Pancreas (tissue), 10 donors: ENCODE measurements around the gene AHRR. TPM values are rescaled to one million over a fixed set of nuclear protein-coding genes. Genes with fewer than 3 reads are reported as not detected.

Source experiments
- ATAC-seq, 4 donors: fragments of 200-7000 bp; cut with Tn5 transposase; one replicate each; pipeline versions ENCODE4 v1.8.0 to v1.9.1; 2020; ENCODE audit warnings: mild to moderate bottlenecking in 4 of 4, moderate library complexity in 4 of 4
- DNase-seq, 6 donors: peaks; one replicate each; pipeline ENCODE4 v3.0.0-alpha.2; 2020
- FAIRE-seq: peaks from 2 replicates; lab custom pipeline; 2012; peaks lifted over from hg19 to GRCh38; lab: Jason Lieb, UNC
- H3K27ac ChIP-seq, 4 donors: fragments of 200-600 bp; sonication (generic); 1 replicate in 3 of 4; 2 replicates in 1 of 4; pipeline versions ENCODE4 v1.5.0 to v1.8.0; 2020
- H3K27me3 ChIP-seq, 4 donors: fragments of 200-600 bp; one replicate each; pipeline ENCODE4 v1.8.0; 2021
- H3K36me3 ChIP-seq, 3 donors: fragments of 200-600 bp; sonication (generic) in 1 of 3; one replicate each; pipeline versions ENCODE4 v1.5.0 to v1.8.0; 2020 to 2021
- H3K4me1 ChIP-seq, 3 donors: fragments of 200-600 bp; one replicate each; pipeline ENCODE4 v1.8.0; 2021
- H3K4me3 ChIP-seq, 4 donors: fragments of 200-600 bp; sonication (generic) in 2 of 4; one replicate each; pipeline versions ENCODE4 v1.5.0 to v1.8.0; 2020 to 2021
- H3K9me3 ChIP-seq, 4 donors: fragments of 200-600 bp; one replicate each; pipeline ENCODE4 v1.8.0; 2021
- CTCF ChIP-seq, 4 donors: fragments of 200-600 bp; sonication (generic) in 3 of 4; IDR thresholded peaks; one replicate each; pipeline versions ENCODE4 v1.5.0 to v1.8.0; 2021; ENCODE audit warnings: antibody characterized with exemption in 4 of 4
- WGBS, 2 donors: extraction: QIAGEN DNeasy Blood & Tissue Kit; methylation state at CpG; one replicate each; pipeline ENCODE4 v1.1.7; 2013; 5-methylcytosine and 5-hydroxymethylcytosine counted together
- intact Hi-C, 3 donors: fragments of 100-400 bp; cut with DNase I; formaldehyde crosslinking; loops; one replicate each; pipeline versions ENCODE4 v1.11.1 to v1.14.2; 2022
- polyA plus RNA-seq, 2 donors: library from polyadenylated mRNA; stranded (reverse); fragments of 200-250 nt; gene quantifications; one replicate each; pipeline ENCODE4 v1.2.3, GENCODE V29; 2013
- total RNA-seq, 6 donors: library from RNA; stranded (reverse); fragmentation: NEBNext Ultra II Directional in 4 of 6; extraction: Animal tissue kit (Norgen Biotek cat#: 25700) in 4 of 6; gene quantifications; one replicate each; pipeline versions ENCODE4 v1.2.1 to v1.2.4, GENCODE V29; 2021 to 2023
- donor health status: healthy with polysubstance abuse.
- donor health status: DM: no; HTN: no; CAD: no; lungs with moderate emphysema.
- donor health status: DM: no; HTN: no; CAD: no.
- donor health status: control.
- donor health status: control.
- donor health status: Bipolar disorder and iron deficiency.
- donor health status: DM: yes; HTN: yes; CAD: no.
- donor health status: DM: no; HTN: no; CAD: no.
- donor health status: DM: no; HTN: no; CAD: no.
- donor health status: DM: yes; HTN: yes; CAD: no.

AHRR gene
- total and polyA plus RNA-seq, 8 donors, result 0.34 to 1.7 (median 0.69) TPM

- H3K36me3 ChIP-seq, result peaks cover 0 to 7% (median 3%) of the 10 kb centered on the region in 3 donors
- no peak for TF ChIP-seq CTCF (IDR thresholded peaks at IDR 0.05)
- H3K27me3 ChIP-seq, result no peaks in the 10 kb centered on the region
- DNase-seq (no peak), FAIRE-seq (no peak), ATAC-seq (no peak)
- no peaks in the 10 kb centered on the region for H3K4me1 ChIP-seq
- no peaks in the 10 kb centered on the region for H3K9me3 ChIP-seq
- intact Hi-C loops, result no loop called here
- 95 to 96% methylated on average over 14 of the region's 14 CpGs for WGBS, 2 donors
- no peak overlapping the region for H3K27ac ChIP-seq
- no peak overlapping the region for H3K4me3 ChIP-seq
These were observed 16.1 kb upstream of the AHRR start for GRCh38 chr5:305459-305858.

GRCh38 chr5:306011-306805, 15.3 kb upstream of the AHRR start:
- no peak overlapping the region for H3K27ac ChIP-seq
- H3K9me3 ChIP-seq, result no peaks in the 10 kb centered on the region
- peak in 1 of 6 donors; percentile 34 for DNase-seq
- H3K4me1 ChIP-seq, result no peaks in the 10 kb centered on the region
- H3K36me3 ChIP-seq, result peaks cover 0 to 7% (median 3%) of the 10 kb centered on the region in 3 donors
- no peak overlapping the region for H3K4me3 ChIP-seq
- intact Hi-C loops, result no loop called here
- no peaks in the 10 kb centered on the region for H3K27me3 ChIP-seq
- WGBS, 2 donors, result 96 to 97% methylated on average over 28 of the region's 28 CpGs
- no peak for ATAC-seq
- no peak for TF ChIP-seq CTCF (IDR thresholded peaks at IDR 0.05)
- no peak for FAIRE-seq

GRCh38 chr5:307306-307705, 14.2 kb upstream of the AHRR start:
- Histone ChIP-seq H3K27ac (no peak overlapping the region), H3K9me3 (no peaks in the 10 kb centered on the region), H3K36me3 (peaks cover 0 to 7% (median 3%) of the 10 kb centered on the region in 3 donors), H3K4me1 (no peaks in the 10 kb centered on the region), H3K27me3 (no peaks in the 10 kb centered on the region), H3K4me3 (no peak overlapping the region)
- no peak for TF ChIP-seq CTCF (IDR thresholded peaks at IDR 0.05)
- DNase-seq, result no peak
- 94 to 95% methylated on average over 26 of the region's 26 CpGs for WGBS, 2 donors
- no peak for ATAC-seq
- no peak for FAIRE-seq
- intact Hi-C loops, result no loop called here

- 87 to 90% methylated on average over 27 of the region's 27 CpGs for WGBS, 2 donors
- Histone ChIP-seq H3K4me1 (no peaks in the 10 kb centered on the region), H3K27ac (no peak overlapping the region), H3K9me3 (no peaks in the 10 kb centered on the region), H3K36me3 (peaks cover 0 to 7% (median 3%) of the 10 kb centered on the region in 3 donors), H3K27me3 (no peaks in the 10 kb centered on the region), H3K4me3 (no peak overlapping the region)
- TF ChIP-seq CTCF (IDR thresholded peaks at IDR 0.05), result no peak
- ATAC-seq, result no peak
- FAIRE-seq, result no peak
- intact Hi-C loops, result no loop called here
- peak in 1 of 6 donors; percentile 49 for DNase-seq
These were observed 13.5 kb upstream of the AHRR start for GRCh38 chr5:307794-308579.
